Measurements from ENCODE around the gene DHX57.

DNA sequence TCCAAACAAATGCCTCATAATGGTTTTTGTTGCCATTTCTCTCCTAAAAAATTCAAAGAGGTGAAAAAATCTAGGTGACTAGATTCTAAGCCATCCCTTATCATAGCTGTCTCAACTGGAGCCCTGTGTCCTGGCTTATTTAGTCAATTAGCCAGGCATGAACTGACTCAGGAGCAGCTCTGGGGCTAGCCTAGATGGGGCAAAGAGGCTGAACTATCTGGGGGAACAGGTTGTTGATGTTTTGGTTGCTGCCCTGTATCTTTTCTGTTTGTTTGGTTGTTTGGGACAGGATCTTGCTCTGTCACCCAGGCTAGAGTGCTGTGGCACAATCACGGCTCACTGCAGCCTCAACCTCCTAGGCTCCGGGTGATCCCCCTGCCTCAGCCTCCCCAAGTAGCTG is 83.0 kb downstream of the DHX57 start:
- TF ChIP-seq, protein P1, sequence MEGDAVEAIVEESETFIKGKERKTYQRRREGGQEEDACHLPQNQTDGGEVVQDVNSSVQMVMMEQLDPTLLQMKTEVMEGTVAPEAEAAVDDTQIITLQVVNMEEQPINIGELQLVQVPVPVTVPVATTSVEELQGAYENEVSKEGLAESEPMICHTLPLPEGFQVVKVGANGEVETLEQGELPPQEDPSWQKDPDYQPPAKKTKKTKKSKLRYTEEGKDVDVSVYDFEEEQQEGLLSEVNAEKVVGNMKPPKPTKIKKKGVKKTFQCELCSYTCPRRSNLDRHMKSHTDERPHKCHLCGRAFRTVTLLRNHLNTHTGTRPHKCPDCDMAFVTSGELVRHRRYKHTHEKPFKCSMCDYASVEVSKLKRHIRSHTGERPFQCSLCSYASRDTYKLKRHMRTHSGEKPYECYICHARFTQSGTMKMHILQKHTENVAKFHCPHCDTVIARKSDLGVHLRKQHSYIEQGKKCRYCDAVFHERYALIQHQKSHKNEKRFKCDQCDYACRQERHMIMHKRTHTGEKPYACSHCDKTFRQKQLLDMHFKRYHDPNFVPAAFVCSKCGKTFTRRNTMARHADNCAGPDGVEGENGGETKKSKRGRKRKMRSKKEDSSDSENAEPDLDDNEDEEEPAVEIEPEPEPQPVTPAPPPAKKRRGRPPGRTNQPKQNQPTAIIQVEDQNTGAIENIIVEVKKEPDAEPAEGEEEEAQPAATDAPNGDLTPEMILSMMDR (IDR thresholded peaks at IDR 0.05; ENCODE audit: low read depth, low read length, poor library complexity, severe bottlenecking) = no peak
- TF ChIP-seq EZH2phosphoT487 (IDR thresholded peaks at IDR 0.05; ENCODE audit: borderline replicate concordance, low read length) = no peak
